OCI-LY1 (cell line): ENCODE results near the gene TRMU.

Source experiments
- EZH2 ChIP-seq: fragments of 200-600 bp; sonication (generic), shearing (Covaris generic); IDR thresholded peaks from 2 replicates; pipeline ENCODE4 v1.8.0; 2017; ENCODE audit warnings: borderline replicate concordance, mixed run types, mild to moderate bottlenecking, antibody characterized with exemption, low read length, moderate library complexity, mixed read lengths
- TF ChIP-seq, protein P1 (sequence below): fragments of 200-600 bp; sonication (generic), shearing (Covaris generic); IDR thresholded peaks from 2 replicates; pipeline ENCODE4 v1.5.1; 2017; ENCODE audit warnings: mild to moderate bottlenecking, antibody characterized with exemption, low read length, moderate library complexity, mixed read lengths

DNA sequence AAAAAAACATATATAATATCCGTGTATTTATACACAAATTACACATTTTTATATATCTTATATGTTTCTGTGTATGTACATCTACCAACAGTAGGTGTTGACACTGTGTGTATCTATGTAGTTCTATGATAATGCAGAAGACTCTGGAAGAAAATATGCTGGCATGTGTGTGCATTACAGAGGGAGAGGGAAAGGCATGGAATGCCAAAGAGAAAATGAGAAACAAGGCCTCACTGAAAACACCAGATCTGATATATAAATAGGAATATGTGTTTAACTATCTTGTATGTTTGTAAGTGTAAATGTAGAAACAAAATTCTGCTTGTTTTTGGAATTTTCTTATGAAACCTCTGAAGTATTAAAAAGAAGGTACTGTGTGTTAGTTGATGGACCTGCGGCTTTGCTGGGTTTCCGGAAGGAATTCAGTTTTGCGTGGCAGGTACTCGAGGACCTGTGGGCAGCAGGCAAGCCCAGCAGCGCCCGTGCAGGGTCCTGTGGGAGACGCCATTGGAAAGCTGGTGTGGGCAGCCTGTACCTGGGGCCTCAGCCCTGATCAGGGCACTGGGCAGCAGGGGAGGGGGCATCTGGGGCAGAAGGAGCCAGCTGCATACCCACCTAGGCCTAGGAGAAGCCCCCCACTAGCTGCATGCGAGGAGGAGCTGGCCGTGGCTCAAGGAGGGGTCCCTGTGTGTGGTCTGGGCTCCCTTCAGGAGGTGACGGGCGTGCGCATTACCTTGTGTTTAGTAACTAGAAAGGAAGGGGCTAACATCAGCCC lies 7.6 kb upstream of the TRMU start:
- TF ChIP-seq EZH2 = no peak
- TF ChIP-seq, protein P1, sequence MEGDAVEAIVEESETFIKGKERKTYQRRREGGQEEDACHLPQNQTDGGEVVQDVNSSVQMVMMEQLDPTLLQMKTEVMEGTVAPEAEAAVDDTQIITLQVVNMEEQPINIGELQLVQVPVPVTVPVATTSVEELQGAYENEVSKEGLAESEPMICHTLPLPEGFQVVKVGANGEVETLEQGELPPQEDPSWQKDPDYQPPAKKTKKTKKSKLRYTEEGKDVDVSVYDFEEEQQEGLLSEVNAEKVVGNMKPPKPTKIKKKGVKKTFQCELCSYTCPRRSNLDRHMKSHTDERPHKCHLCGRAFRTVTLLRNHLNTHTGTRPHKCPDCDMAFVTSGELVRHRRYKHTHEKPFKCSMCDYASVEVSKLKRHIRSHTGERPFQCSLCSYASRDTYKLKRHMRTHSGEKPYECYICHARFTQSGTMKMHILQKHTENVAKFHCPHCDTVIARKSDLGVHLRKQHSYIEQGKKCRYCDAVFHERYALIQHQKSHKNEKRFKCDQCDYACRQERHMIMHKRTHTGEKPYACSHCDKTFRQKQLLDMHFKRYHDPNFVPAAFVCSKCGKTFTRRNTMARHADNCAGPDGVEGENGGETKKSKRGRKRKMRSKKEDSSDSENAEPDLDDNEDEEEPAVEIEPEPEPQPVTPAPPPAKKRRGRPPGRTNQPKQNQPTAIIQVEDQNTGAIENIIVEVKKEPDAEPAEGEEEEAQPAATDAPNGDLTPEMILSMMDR = no peak
